Suprapubic skin (tissue), 4 donors: Measurements from ENCODE around the gene RBMS3. TPM values are rescaled to one million over a fixed set of nuclear protein-coding genes. Genes with fewer than 3 reads are reported as not detected.
"Not testable (repeated sequence)": the region's sequence is repeated elsewhere in the genome, so short reads cannot be mapped to it uniquely, and the experiment has no call there.

ENCODE experiments used
- DNase-seq, 2 donors: peaks; one replicate each; pipeline ENCODE4 v3.0.0-alpha.2; 2019; ENCODE audit warnings: low spot score in 2 of 2
- H3K27ac ChIP-seq: fragments of 200-600 bp; sonication (generic); one replicate; pipeline ENCODE4 v1.5.1; 2019
- H3K27me3 ChIP-seq: fragments of 200-600 bp; sonication (generic); one replicate; pipeline ENCODE4 v1.5.1; 2019
- H3K36me3 ChIP-seq: fragments of 200-600 bp; sonication (generic); one replicate; pipeline ENCODE4 v1.5.1; 2019
- H3K4me1 ChIP-seq: fragments of 200-600 bp; sonication (generic); one replicate; pipeline ENCODE4 v1.5.1; 2019
- H3K4me3 ChIP-seq: fragments of 200-600 bp; sonication (generic); one replicate; pipeline ENCODE4 v1.5.1; 2019; ENCODE audit warnings: mild to moderate bottlenecking
- H3K9me3 ChIP-seq: fragments of 200-600 bp; sonication (generic); one replicate; pipeline ENCODE4 v1.5.1; 2019
- CTCF ChIP-seq, 2 donors: fragments of 200-600 bp in 1 of 2; fragments of 450-650 bp in 1 of 2; sonication (generic) in 1 of 2; IDR thresholded peaks; one replicate each; pipeline ENCODE4 v1.5.1; 2016 to 2019; ENCODE audit warnings: antibody characterized with exemption in 2 of 2, mild to moderate bottlenecking in 1 of 2, moderate library complexity in 1 of 2
- EP300 ChIP-seq: sonication (generic); formaldehyde crosslinking; IDR thresholded peaks from one replicate; pipeline ENCODE4 v1.6.1; 2017; ENCODE audit warnings: antibody characterized with exemption
- POLR2A ChIP-seq, 2 donors: fragments of 450-650 bp; IDR thresholded peaks; one replicate each; pipeline ENCODE4 v1.6.1; 2017; ENCODE audit warnings: antibody characterized with exemption in 2 of 2, mild to moderate bottlenecking in 2 of 2, moderate library complexity in 2 of 2
- POLR2AphosphoS5 ChIP-seq, 3 donors: sonication (generic); formaldehyde crosslinking; IDR thresholded peaks; one replicate each; pipeline ENCODE4 v1.6.1; 2017; ENCODE audit warnings: antibody characterized with exemption in 3 of 3
- WGBS: methylation state at CpG from one replicate; pipeline ENCODE4 v1.1.5; 2018; 5-methylcytosine and 5-hydroxymethylcytosine counted together
- total RNA-seq, 4 donors: library from RNA; depleted of rRNA; stranded (reverse); fragments of >200 nt; gene quantifications; one replicate each; pipeline ENCODE4 v1.1.0, GENCODE V29; 2016

RBMS3 gene
- total RNA-seq, 4 donors from 2014 or later: 7.7 to 23.4 (median 11.9) TPM

DNA sequence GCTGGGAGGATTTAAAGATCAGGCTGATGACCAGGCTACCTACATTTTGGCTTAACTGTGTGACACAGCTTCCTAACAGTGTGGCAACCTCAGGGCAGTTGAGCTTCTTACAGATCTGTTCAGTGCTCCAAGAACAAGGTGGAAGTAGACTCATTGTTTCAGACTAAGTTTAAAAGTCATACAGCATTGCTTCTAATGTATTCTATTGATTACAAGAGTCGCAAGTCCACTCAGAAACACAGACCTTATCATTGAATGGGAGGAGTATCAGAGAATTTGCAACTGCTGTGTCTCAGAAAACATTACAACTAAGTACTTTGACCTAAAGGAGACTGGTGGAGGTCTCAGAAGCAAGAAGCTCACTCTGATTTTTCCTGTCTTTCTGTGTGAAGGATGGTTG, 746.0 kb downstream of the RBMS3 start:
- no peak for DNase-seq
- WGBS: 95% methylated on average over 1 of the region's 1 CpG
- no peak overlapping the region for H3K27ac ChIP-seq
- H3K9me3 ChIP-seq: no peaks in the 10 kb centered on the region
- TF ChIP-seq EP300: no peak
- TF ChIP-seq CTCF (IDR thresholded peaks at IDR 0.05): no peak
- no peaks in the 10 kb centered on the region for H3K36me3 ChIP-seq
- no peaks in the 10 kb centered on the region for H3K27me3 ChIP-seq
- H3K4me3 ChIP-seq: no peak overlapping the region
- H3K4me1 ChIP-seq: no peaks in the 10 kb centered on the region

DNA sequence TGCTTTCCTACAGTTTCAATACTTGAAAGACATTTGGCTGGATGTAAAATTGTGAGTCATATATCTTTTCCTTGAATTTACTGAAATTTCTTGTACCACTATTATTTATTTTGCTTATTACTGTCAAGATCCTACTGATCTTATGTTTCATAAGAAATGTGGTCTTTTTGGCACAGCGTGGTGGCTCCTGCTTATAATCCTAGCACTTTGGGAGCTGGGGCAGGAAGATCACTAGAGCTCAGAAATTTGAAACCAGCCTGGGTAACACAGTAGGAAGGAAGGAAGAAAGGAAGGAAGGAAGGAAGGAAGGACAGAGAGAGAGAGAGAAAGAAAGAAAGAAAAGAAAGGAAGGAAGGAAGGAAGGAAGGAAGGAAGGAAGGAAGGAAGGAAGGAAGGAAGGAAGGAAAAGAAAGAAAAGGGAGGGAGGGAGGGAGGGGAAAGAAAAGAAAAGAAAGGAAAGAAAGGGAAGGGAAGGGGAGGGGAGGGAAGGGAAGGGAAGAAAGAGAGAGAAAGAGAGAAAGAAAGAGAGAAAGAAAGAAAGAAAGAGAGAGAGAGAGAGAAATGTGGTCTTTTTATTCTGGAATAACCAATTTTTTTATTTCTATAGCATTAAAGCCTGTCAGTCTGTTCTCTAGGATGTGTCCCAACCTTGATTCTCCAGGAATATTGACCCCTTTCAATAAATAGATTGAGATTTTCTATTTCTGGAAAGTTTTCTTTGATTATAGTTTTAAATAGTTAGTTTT, 753.5 kb downstream of the RBMS3 start:
- 82% methylated on average over 1 of the region's 1 CpG for WGBS
- no peak overlapping the region for H3K27ac ChIP-seq
- H3K27me3 ChIP-seq: no peaks in the 10 kb centered on the region
- TF ChIP-seq EP300: no peak
- no peak for TF ChIP-seq CTCF (IDR thresholded peaks at IDR 0.05)
- no peak for TF ChIP-seq POLR2A (IDR thresholded peaks at IDR 0.05)
- TF ChIP-seq POLR2AphosphoS5 (IDR thresholded peaks at IDR 0.05): no peak
- no peak for DNase-seq
- H3K36me3 ChIP-seq: no peaks in the 10 kb centered on the region
- no peaks in the 10 kb centered on the region for H3K4me1 ChIP-seq
- no peak overlapping the region for H3K4me3 ChIP-seq
- no peaks in the 10 kb centered on the region for H3K9me3 ChIP-seq

DNA sequence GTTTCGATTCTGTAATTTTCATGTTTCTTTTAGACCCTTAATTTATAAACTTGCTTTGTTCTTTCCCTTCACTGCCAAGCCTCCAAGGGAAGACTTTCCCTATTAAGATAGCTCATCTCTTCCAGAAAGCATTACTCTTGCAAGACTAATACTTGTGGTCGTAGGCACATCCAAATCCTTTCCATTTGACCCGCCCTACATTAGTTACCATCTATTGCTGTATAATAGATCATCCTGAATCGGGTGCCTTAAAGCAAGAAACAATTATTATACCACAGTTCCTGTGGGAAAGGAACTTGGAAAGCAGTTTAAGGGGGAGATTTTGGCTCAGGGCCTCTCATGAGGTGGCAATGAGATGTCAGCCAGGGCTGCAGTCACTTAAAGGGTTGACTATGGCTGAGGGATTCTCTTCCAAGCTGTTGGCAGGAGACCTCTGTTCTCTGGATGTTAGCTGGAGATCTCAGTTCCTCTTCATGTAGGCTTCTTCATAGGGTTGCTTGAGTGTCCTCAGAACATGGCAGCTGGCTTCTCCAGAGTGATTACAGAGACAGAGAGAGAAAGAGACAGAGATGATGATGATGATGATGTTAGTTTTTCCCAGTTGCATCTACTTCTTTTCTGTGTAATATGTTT, 755.2 kb downstream of the RBMS3 start:
- TF ChIP-seq POLR2AphosphoS5 (IDR thresholded peaks at IDR 0.05) (no peak), CTCF (IDR thresholded peaks at IDR 0.05) (no peak), EP300 (no peak), POLR2A (IDR thresholded peaks at IDR 0.05) (no peak)
- Histone ChIP-seq H3K27me3 (no peaks in the 10 kb centered on the region), H3K27ac (no peak overlapping the region), H3K4me1 (no peaks in the 10 kb centered on the region), H3K4me3 (no peak overlapping the region), H3K36me3 (no peaks in the 10 kb centered on the region), H3K9me3 (no peaks in the 10 kb centered on the region)
- 47% methylated on average over 4 of the region's 4 CpGs for WGBS
- DNase-seq: no peak

DNA sequence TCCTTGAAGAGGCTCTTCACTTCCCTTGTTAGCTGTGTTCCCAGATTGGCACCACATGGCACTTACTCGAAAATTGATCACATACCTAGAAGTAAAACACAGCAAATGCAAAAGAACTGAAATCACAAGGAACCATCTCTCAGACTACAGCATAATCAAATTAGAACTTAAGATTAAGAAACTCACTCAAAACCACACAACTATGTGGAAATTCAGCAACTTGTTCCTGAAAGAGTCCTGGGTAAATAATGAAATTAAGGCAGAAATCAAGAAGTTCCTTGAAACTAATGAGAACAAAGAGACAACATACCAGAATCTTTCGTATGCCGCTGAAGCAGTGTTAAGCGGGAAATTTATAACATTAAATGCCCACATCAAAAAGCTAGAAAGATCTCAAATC, 759.3 kb downstream of the RBMS3 start:
- no peaks in the 10 kb centered on the region for H3K36me3 ChIP-seq
- no peak overlapping the region for H3K27ac ChIP-seq
- no peaks in the 10 kb centered on the region for H3K4me1 ChIP-seq
- H3K9me3 ChIP-seq: no peaks in the 10 kb centered on the region
- H3K4me3 ChIP-seq: no peak overlapping the region
- WGBS: 90% methylated on average over 4 of the region's 4 CpGs
- DNase-seq: no peak
- TF ChIP-seq EP300 (no peak), CTCF (IDR thresholded peaks at IDR 0.05) (no peak), POLR2AphosphoS5 (IDR thresholded peaks at IDR 0.05) (no peak), POLR2A (IDR thresholded peaks at IDR 0.05) (no peak)
- H3K27me3 ChIP-seq: no peaks in the 10 kb centered on the region

- not testable (repeated sequence) for H3K4me3 ChIP-seq, DNase-seq, H3K27ac ChIP-seq, H3K9me3 ChIP-seq, H3K27me3 ChIP-seq, H3K36me3 ChIP-seq, H3K4me1 ChIP-seq
- WGBS: 45% methylated on average over 3 of the region's 3 CpGs
Measured at GRCh38 chr3:30041481-30041880, 760.6 kb downstream of the RBMS3 start.
